ENCODE measurements around the gene SCRT2.
A peak's percentile ranks its signal among the peaks of the same experiment; 100 is the strongest.
"Not testable (repeated sequence)": the region's sequence is repeated elsewhere in the genome, so short reads cannot be mapped to it uniquely, and the experiment has no call there.

The SCRT2 gene

GRCh38 chr20:675453-676314 is at the start of gene SCRT2:
Gene SCRT2, minus strand, starts transcription at chr20:675802. Its CDS starts 201 bp downstream, at chr20:675601.
- DNase-seq (ENCODE audit: low read depth), result peak; percentile 27
- TF ChIP-seq CTCF (IDR thresholded peaks at IDR 0.05; ENCODE audit: insufficient read depth, low read depth, low read length, missing control alignments), result no peak
- H3K4me3 ChIP-seq (ENCODE audit: low read depth, low read length), result no peak within 1 kb of the TSS

GRCh38 chr20:724797-725196 is 49.2 kb upstream of the SCRT2 start:
- not testable (repeated sequence) for H3K4me3 ChIP-seq (ENCODE audit: low read depth, low read length); DNase-seq (ENCODE audit: low read depth)

- no peak for TF ChIP-seq CTCF (IDR thresholded peaks at IDR 0.05; ENCODE audit: insufficient read depth, low read depth, low read length, missing control alignments)
- no peak for DNase-seq (ENCODE audit: low read depth)
- H3K4me3 ChIP-seq (ENCODE audit: low read depth, low read length), result no peak overlapping the region
Measured at GRCh38 chr20:723756-724155, 48.2 kb upstream of the SCRT2 start.

- H3K4me3 ChIP-seq (ENCODE audit: low read depth, low read length), result no peak overlapping the region
- DNase-seq (ENCODE audit: low read depth), result no peak
- no peak for TF ChIP-seq CTCF (IDR thresholded peaks at IDR 0.05; ENCODE audit: insufficient read depth, low read depth, low read length, missing control alignments)
Measured at GRCh38 chr20:722822-723644, 47.4 kb upstream of the SCRT2 start.

- no peak for DNase-seq (ENCODE audit: low read depth)
Measured at GRCh38 chr20:721876-722275, 46.3 kb upstream of the SCRT2 start.

GRCh38 chr20:719816-720215 is 44.2 kb upstream of the SCRT2 start:
- no peak for DNase-seq (ENCODE audit: low read depth)
- no peak overlapping the region for H3K4me3 ChIP-seq (ENCODE audit: low read depth, low read length)
- no peak for TF ChIP-seq CTCF (IDR thresholded peaks at IDR 0.05; ENCODE audit: insufficient read depth, low read depth, low read length, missing control alignments)

More at GRCh38 chr20:721876-722275, 46.3 kb upstream of the SCRT2 start:
- no peak overlapping the region for H3K4me3 ChIP-seq (ENCODE audit: low read depth, low read length)
- TF ChIP-seq CTCF (IDR thresholded peaks at IDR 0.05; ENCODE audit: insufficient read depth, low read depth, low read length, missing control alignments), result no peak

GRCh38 chr20:719068-719467 is 43.5 kb upstream of the SCRT2 start:
- H3K4me3 ChIP-seq (ENCODE audit: low read depth, low read length), result no peak overlapping the region
- DNase-seq (ENCODE audit: low read depth), result no peak
- no peak for TF ChIP-seq CTCF (IDR thresholded peaks at IDR 0.05; ENCODE audit: insufficient read depth, low read depth, low read length, missing control alignments)

All from GM12865 (cell line).